Measurements from ENCODE around the gene PERP.

PERP gene

GRCh38 chr6:138044972-138045371 lies 62.2 kb downstream of the PERP start:
- no peak for DNase-seq (ENCODE audit: low spot score)

GRCh38 chr6:138044458-138044857 lies 62.8 kb downstream of the PERP start:
- DNase-seq (ENCODE audit: low spot score), result no peak
